HG02938 (cell line): ENCODE measurements around the gene PHGDH.

Source experiments
- ATAC-seq: cut with Tn5 transposase; IDR thresholded peaks from one replicate; pipeline ENCODE4 v1.9.1; 2021; ENCODE audit warnings: mild to moderate bottlenecking, moderate library complexity; ENCODE audit not compliant: unreplicated experiment

The PHGDH gene

GRCh38 chr1:119729044-119729443 lies 17.3 kb downstream of the PHGDH start:
- ATAC-seq: no peak

DNA sequence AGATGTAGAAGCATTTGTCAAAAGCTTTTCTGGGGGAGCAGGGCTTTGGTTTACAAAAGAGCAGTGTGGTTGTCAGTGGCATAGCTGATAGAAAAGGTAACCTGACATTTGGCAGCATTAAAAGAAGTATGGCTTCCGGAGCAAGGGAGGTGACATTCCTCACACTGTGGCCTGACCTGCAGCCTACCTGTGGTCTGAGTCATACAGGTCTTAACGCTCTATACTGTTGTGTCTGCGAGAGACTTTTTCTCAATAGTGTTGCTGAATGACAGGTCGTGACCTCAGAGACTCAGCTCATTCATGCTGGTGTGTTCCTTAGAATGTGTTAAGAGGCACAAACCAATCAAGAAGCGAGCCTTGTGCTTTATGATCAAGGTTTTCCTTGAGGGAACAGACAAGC lies 19.3 kb downstream of the PHGDH start:
- no peak for ATAC-seq

DNA sequence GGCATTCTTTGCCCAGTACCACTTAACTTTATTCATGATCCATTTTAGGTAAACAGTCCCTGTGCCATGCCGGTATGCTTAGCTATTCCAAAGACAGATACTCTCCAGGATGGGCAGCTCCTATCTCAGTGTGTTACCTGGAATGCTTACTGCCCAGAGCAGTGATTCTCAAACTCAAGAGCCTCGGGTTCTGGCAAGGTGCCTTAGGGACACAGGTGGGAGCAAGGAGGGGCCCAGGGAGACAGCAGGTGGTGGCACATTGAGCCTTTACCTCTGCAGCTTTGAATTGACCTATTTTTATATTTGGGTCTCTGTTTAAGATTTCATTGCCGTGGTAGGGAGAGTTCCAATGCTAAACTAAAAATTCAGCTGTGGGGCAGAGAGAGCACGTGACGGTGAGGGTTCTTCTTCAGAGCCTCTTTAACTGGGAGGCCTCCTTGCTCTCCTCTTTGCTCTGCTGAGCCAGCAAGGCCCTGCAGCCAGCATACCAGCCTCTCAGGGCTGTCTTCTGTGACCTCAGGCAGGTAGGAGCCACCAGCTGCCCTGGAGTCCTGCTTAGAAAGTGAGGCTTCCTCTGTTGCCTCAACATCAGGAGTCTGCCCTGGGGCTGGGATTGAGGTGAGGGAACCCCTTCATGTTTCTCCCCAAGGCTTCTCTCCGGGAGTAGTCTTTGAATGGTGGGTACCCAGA lies 20.2 kb downstream of the PHGDH start:
- no peak for ATAC-seq

DNA sequence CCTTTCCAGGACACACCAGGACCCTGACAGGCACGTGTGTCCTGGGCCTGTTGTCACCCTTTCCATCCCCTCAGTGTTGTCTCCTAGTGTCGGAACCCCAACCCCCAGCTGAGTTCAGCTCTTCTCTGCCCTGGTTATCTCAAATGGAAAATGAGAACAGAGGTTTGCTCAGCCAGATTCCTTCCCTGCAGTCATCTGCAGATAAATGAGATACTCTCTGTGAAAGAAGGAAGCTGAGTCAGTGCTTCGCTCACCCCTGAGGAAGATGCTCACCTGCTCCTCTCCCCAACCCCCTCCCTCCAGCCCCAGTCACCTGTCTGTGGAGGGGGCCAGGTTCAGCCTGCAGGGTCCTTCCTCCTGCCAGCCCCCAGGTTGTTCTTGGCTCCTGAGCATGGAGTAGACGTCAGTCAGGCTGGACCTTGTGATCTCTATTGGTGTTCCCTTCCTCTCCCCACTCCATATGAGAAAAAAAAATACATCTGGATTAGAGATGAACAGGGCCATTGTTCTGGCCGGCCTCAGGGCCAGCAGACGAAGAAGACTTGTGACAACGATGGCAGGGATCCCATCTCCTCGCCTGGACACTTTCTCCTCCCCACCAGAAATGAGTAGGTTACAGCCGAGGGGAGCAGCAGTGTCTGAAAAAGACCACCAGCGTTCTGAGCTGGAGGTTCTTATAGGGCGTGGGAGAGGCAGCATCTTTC lies 20.9 kb downstream of the PHGDH start:
- ATAC-seq: no peak

DNA sequence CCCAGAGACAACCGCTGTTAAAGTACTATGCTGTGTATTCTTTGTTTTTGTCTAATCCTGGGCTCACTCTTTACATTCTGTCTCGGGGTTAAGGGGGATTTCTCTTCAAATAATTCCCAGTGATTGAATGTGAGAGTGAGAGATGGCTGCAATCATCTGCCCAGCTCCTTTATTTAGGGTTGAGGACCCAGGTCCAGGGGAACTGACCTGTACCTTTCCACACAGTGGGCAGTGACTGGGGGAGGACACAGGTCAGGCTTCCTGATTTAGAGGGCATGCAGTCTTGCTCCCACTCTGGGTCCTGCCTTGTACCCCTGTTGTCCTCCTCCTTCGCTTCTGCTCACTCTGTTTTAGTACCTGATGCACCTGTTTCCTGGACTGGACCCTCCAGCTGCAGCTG lies 22.0 kb downstream of the PHGDH start:
- ATAC-seq: no peak

DNA sequence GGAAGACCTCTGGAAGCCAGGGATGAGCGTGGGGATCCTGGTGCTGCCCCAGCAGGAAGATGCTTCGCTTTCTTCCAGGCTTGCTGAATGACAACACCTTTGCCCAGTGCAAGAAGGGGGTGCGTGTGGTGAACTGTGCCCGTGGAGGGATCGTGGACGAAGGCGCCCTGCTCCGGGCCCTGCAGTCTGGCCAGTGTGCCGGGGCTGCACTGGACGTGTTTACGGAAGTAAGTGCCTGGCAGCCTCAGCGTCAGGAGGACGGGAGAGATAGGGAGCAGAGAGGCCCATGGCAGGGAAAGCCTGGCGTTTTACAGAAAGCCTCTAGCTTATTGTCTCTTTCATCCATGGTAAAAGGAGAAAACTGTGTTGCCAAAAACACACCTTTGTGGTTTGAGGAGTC lies 23.5 kb downstream of the PHGDH start:
- no peak for ATAC-seq

DNA sequence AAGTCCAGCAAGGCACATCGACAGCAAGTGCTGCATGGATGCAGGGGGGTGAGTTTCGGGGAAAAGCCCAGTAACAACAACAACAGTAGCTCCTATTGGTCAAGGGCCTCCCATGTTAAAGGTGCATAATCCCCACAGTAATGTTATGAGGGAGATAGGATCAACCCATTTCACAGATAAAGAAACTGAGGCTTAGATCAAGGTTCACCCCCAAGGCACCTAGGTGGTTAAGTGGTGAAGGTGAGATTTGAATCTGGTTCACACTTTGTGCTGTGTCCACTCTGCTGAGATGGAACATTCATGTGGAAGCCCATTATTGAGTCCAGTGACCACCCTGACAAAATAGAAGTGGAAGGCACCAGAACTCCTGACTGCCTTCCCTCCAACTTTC lies 24.9 kb downstream of the PHGDH start:
- no peak for ATAC-seq

- no peak for ATAC-seq
These were observed 25.4 kb downstream of the PHGDH start for GRCh38 chr1:119737040-119737682.

DNA sequence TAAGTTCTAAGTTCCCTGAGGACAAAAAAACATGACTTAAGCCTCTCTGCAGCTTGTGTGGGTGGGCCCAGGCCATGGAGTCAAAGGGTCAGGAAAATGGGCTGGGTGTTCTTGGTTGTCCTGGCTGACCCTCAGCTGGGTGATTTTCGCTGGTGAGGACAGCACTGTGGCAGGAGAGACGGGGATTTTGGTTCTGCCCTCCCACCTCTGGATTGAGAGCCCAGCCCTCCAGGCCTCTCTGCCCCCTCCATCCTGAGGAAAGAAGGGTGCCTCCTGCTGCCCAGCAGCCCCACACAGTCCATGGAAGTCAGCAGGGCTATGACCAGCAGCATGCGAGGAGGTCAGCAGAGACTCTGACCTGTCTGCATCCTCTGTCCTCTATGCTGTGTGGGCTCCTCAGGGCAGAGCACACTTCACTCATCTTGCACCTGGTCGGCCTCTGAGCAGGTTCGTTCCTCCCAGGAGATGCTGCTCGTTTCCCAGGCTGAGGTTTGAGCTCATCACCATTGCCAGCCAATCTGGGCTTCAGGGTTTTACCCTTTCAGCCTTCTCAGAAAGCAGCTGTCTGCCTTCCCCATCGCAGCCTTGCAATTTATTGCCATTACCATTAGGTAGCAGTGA lies 26.5 kb downstream of the PHGDH start:
- ATAC-seq: no peak

DNA sequence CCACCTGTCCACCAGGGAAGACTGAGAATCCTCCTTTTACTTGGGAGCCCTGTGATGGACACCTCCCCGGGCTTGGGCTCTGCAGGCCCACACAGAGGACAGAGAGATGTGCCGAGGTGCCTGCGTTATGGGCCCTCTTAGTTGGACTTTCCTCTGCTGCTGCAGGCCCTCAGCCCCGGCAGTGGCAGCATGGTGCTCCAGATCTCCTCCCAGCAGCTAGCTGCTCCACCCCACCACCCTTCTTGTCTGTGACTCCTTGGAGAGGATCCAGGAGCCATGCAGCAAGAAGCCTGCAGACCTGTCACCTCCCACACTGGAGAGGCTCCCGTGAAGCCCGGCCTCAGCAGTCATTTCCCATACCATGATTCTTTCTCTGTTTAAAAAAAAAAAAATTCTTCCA lies 27.4 kb downstream of the PHGDH start:
- no peak for ATAC-seq

DNA sequence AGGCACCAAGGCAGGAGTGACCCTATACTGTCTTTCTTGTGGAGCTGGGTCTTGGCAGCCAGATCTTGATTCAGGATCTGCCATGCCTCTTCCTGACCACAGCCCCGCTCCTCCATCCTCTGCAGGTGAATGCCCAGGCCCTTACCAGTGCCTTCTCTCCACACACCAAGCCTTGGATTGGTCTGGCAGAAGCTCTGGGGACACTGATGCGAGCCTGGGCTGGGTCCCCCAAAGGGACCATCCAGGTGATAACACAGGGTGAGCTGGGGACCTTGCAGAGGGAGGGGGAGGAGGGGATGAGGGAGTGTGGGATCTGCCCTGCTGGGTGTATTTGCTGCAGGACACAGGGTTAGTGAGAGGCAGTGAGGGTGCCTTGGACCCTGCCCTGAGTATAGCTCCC lies 28.5 kb downstream of the PHGDH start:
- ATAC-seq: no peak

DNA sequence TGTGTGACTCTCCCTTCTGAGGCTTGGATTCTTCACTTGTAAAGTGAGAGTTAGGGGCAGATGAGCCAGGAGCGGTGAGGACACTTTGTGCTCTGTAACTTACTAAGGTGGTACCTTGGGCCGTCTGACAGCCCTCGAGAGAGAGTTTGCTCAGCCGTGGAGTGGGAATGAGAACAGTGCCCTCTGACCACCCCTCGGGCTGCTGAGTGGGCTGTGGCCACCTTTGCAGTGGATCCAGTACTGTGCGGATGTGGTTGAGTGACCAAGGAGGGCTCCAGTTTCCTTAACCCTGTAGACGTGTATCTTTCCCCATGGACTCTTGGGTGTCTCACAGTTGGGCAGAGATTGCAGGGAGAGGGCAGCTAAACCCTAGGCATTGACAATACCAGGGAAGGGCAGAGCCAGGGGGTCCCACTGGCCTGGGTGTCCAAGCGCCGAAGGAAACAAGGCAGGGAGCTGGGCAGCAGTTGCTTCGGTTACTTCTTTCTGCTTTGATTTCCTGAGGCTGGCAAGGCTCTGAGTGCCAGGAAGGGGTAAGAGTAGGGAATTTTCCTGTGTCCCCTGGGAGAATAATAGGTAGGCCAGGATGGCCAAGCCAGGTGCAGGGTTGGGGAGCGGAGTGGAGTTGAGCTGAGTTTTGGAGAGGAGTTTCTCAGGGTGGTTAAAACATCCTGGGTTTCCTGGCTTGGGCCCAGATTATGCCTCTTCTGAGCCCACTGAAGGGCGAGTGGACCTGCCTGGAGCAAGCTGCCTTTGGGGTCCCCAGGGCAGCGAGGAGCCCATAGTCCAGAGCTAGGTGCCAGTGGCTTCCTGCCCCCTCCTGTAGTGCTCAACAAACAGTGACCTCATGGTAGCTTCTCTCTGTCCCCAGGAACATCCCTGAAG lies 29.4 kb downstream of the PHGDH start:
- no peak for ATAC-seq

GRCh38 chr1:119742202-119742601 lies 30.5 kb downstream of the PHGDH start:
- ATAC-seq: no peak

DNA sequence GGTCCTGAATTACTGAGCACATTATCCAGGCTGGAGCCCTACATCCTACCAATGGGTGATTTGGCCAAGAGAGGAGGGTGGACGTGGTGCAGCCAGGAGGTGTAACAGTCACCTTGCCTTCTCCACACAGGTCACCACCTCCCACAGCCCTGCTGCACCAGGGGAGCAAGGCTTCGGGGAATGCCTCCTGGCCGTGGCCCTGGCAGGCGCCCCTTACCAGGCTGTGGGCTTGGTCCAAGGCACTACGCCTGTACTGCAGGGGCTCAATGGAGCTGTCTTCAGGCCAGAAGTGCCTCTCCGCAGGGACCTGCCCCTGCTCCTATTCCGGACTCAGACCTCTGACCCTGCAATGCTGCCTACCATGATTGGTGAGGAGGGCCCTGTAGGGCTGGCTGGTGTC lies 30.9 kb downstream of the PHGDH start:
- ATAC-seq: no peak

- no peak for ATAC-seq
These were observed 31.6 kb downstream of the PHGDH start for GRCh38 chr1:119743308-119743707.

GRCh38 chr1:119743776-119744597 lies 32.3 kb downstream of the PHGDH start:
- no peak for ATAC-seq

DNA sequence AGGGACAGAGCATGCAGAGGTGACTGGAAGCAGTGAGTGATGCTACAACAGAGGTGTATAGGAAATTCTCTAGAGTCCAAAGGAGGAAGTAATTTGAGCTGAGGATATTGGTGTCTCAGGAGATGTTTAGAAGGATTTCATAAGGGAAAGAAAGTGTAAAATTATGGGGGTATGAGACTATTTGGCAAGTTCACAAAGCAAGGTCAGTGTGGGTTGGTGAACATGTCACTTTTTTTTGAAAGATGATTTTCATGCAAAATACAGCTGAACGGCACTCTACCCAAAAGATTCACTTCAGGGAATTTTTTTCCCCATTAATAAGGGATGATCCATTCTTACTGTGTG lies 32.8 kb downstream of the PHGDH start:
- ATAC-seq: no peak

GRCh38 chr1:119745034-119745433 lies 33.3 kb downstream of the PHGDH start:
- ATAC-seq: no peak

DNA sequence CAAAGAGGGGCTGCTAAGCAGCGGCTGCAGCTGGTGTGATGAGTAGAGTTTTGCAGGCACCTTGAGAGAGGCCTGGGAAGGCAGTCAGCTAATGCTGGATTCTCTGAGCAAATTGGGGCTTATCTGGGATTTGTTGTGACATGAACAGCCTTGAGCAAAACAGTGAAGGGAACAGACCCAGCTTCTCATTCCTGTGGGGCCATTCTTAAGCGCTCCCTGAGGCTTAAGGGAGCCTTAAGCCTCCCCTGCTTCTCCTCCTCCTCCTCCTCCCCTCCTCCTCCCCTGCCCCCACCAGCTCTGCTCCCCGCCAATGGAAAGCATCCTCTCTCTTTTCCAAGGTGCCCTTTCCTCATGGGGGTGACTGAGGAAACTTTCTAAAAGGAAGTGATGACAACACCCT lies 35.7 kb downstream of the PHGDH start:
- no peak for ATAC-seq

- ATAC-seq: no peak
These were observed 36.3 kb downstream of the PHGDH start for GRCh38 chr1:119748040-119748439.
